SK-N-SH treated with all-trans-retinoic acid at 6 μM for 48 hours (cell line): ENCODE data around the gene ALG11.

Experiments used
- BACH2 ChIP-seq: fragments of 250-450 bp; sonication (Bioruptor Pico); IDR thresholded peaks from 2 replicates; pipeline ENCODE4 v1.9.0; 2021; ENCODE audit warnings: mild to moderate bottlenecking, borderline replicate concordance
- CSDC2 ChIP-seq: fragments of 250-450 bp; sonication (Bioruptor Pico); IDR thresholded peaks from 2 replicates; pipeline ENCODE4 v1.5.0; 2020; ENCODE audit warnings: mild to moderate bottlenecking, moderate library complexity
- ESRRG ChIP-seq: fragments of 250-450 bp; sonication (Bioruptor Pico); IDR thresholded peaks from 2 replicates; pipeline ENCODE4 v1.6.1; 2021; ENCODE audit warnings: mild to moderate bottlenecking
- GLIS3 ChIP-seq: fragments of 250-450 bp; sonication (Bioruptor Pico); IDR thresholded peaks from 2 replicates; pipeline ENCODE4 v1.5.0; 2020; ENCODE audit warnings: mild to moderate bottlenecking, moderate library complexity
- ISL1 ChIP-seq: fragments of 250-450 bp; sonication (Bioruptor Pico); IDR thresholded peaks from 2 replicates; pipeline ENCODE4 v2.1.2; 2022; ENCODE audit warnings: mild to moderate bottlenecking, moderate library complexity
- OSR1 ChIP-seq: fragments of 250-450 bp; sonication (Bioruptor Pico); IDR thresholded peaks from 2 replicates; pipeline ENCODE4 v1.8.0; 2022; ENCODE audit warnings: moderate library complexity, mild to moderate bottlenecking, inconsistent platforms
- RARB ChIP-seq: fragments of 250-450 bp; sonication (Bioruptor Pico); IDR thresholded peaks from 2 replicates; pipeline ENCODE4 v1.8.0; 2021; ENCODE audit warnings: mild to moderate bottlenecking, moderate library complexity
- SNAI2 ChIP-seq: fragments of 250-450 bp; sonication (Bioruptor Pico); IDR thresholded peaks from 2 replicates; pipeline ENCODE4 v1.5.0; 2020; ENCODE audit warnings: mild to moderate bottlenecking, moderate library complexity
- TCF4 ChIP-seq: fragments of 250-450 bp; sonication (Bioruptor Pico); IDR thresholded peaks from 2 replicates; pipeline ENCODE4 v1.8.0; 2021; ENCODE audit warnings: mild to moderate bottlenecking, moderate library complexity, borderline replicate concordance
- ZFP3 ChIP-seq: fragments of 250-450 bp; sonication (Bioruptor Pico); IDR thresholded peaks from 2 replicates; pipeline ENCODE4 v1.5.0; 2020; ENCODE audit warnings: mild to moderate bottlenecking, moderate library complexity
- ZFP30 ChIP-seq: fragments of 450-650 bp; formaldehyde crosslinking; IDR thresholded peaks from 2 replicates; pipeline ENCODE4 v1.5.0; 2022; ENCODE audit warnings: mild to moderate bottlenecking, moderate library complexity
- ZNF565 ChIP-seq: fragments of 450-650 bp; formaldehyde crosslinking; conservative IDR thresholded peaks from 2 replicates; pipeline ENCODE4 v1.5.0; 2020; ENCODE audit warnings: low read depth, mild to moderate bottlenecking, moderate library complexity
- TF ChIP-seq, protein P1 (sequence below): fragments of 250-450 bp; sonication (Bioruptor Pico); IDR thresholded peaks from 2 replicates; pipeline ENCODE4 v1.8.0; 2020; ENCODE audit warnings: mild to moderate bottlenecking, moderate library complexity, borderline replicate concordance
- TF ChIP-seq, protein P2 (sequence below): fragments of 250-450 bp; sonication (Bioruptor Pico); IDR thresholded peaks from 2 replicates; pipeline ENCODE4 v1.5.1; 2020; ENCODE audit warnings: low read depth, mild to moderate bottlenecking, moderate library complexity

DNA sequence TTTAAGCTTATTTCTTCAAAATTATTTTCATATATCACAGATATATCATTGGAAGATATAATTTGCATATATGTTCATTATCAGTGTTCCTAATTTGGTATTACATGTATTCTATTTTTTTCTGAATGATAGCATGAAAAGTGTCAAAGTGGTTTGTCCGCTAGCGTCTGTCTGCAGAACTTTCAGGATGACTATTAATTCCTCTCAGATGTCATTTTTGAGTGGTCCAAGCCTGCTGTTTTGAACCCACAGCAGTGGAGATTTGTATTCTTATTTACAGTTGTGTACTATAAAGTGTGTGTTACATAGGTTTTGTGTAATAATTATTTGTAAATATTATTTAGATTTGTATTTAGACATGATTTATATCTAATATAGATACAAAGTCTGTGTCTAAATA is 20.8 kb downstream of the ALG11 start:
- TF ChIP-seq, protein P1, sequence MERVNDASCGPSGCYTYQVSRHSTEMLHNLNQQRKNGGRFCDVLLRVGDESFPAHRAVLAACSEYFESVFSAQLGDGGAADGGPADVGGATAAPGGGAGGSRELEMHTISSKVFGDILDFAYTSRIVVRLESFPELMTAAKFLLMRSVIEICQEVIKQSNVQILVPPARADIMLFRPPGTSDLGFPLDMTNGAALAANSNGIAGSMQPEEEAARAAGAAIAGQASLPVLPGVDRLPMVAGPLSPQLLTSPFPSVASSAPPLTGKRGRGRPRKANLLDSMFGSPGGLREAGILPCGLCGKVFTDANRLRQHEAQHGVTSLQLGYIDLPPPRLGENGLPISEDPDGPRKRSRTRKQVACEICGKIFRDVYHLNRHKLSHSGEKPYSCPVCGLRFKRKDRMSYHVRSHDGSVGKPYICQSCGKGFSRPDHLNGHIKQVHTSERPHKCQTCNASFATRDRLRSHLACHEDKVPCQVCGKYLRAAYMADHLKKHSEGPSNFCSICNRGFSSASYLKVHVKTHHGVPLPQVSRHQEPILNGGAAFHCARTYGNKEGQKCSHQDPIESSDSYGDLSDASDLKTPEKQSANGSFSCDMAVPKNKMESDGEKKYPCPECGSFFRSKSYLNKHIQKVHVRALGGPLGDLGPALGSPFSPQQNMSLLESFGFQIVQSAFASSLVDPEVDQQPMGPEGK (CRISPR knock-in tag), result no peak
- TF ChIP-seq ZNF565 (CRISPR knock-in tag) (no peak), GLIS3 (CRISPR knock-in tag) (no peak), ISL1 (CRISPR knock-in tag) (no peak), ZFP3 (CRISPR knock-in tag) (no peak), SNAI2 (CRISPR knock-in tag) (no peak), BACH2 (CRISPR knock-in tag) (no peak), ZFP30 (CRISPR knock-in tag) (no peak), CSDC2 (CRISPR knock-in tag) (no peak), TCF4 (no peak), RARB (no peak), OSR1 (CRISPR knock-in tag) (no peak), ESRRG (CRISPR knock-in tag) (no peak)
- TF ChIP-seq, protein P2, sequence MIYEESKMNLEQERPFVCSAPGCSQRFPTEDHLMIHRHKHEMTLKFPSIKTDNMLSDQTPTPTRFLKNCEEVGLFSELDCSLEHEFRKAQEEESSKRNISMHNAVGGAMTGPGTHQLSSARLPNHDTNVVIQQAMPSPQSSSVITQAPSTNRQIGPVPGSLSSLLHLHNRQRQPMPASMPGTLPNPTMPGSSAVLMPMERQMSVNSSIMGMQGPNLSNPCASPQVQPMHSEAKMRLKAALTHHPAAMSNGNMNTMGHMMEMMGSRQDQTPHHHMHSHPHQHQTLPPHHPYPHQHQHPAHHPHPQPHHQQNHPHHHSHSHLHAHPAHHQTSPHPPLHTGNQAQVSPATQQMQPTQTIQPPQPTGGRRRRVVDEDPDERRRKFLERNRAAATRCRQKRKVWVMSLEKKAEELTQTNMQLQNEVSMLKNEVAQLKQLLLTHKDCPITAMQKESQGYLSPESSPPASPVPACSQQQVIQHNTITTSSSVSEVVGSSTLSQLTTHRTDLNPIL (CRISPR knock-in tag), result no peak
